GM12878 (cell line): Measurements from ENCODE around the gene DNAH11. TPM values are rescaled to one million over a fixed set of nuclear protein-coding genes. Genes with fewer than 3 reads are reported as not detected.

Experiments
- ATAC-seq: fragments of 200-7000 bp; cut with Tn5 transposase; 3 replicates; pipeline ENCODE4 v1.9.1; 2020; ENCODE audit warnings: mild to moderate bottlenecking, moderate library complexity
- BruUV-seq: library from RNA; stranded (reverse); fragments of 400-500 nt; replicated peaks from 2 replicates; lab custom pipeline; 2021; lab: Mats Ljungman, UMichigan
- CTCF ChIA-PET: fragments of 300-600 bp; sonication (Branson Sonifier 250); formaldehyde crosslinking; extraction: SDS; loops from one replicate; lab custom pipeline; 2021; ENCODE audit warnings: inconsistent platforms; lab: Yijun Ruan, JAX
- POLR2A ChIA-PET: fragments of 350-600 bp; formaldehyde crosslinking; extraction: SDS; loops from one replicate; lab custom pipeline; 2021; ENCODE audit warnings: inconsistent platforms; lab: Charles Lee
- RAD21 ChIA-PET: fragments of 300-600 bp; sonication (Branson Sonifier 250); formaldehyde crosslinking; loops from one replicate; lab custom pipeline; 2023; ENCODE audit warnings: antibody characterized with exemption; ENCODE audit not compliant: unreplicated experiment; lab: Charles Lee
- SMC1A ChIA-PET: fragments of 300-600 bp; sonication (Branson Sonifier 250); formaldehyde crosslinking; loops from one replicate; lab custom pipeline; 2023; ENCODE audit not compliant: unreplicated experiment, uncharacterized antibody; lab: Charles Lee
- DNase-seq: peaks from one replicate; pipeline ENCODE4 v3.0.0-alpha.2; 2011; ENCODE audit warnings: low read depth, low spot score
- FAIRE-seq: peaks from 3 replicates; lab custom pipeline; 2011; peaks lifted over from hg19 to GRCh38; lab: Jason Lieb, UNC
- H2AFZ ChIP-seq: 2 replicates; pipeline ENCODE4 v1.6.0; 2011; ENCODE audit warnings: low read depth, low read length, control low read depth; ENCODE audit not compliant: control insufficient read depth
- H3K27ac ChIP-seq: 2 replicates; pipeline ENCODE4 v1.5.1; 2011; ENCODE audit warnings: control low read depth; ENCODE audit not compliant: control insufficient read depth, insufficient read depth
- H3K27me3 ChIP-seq, 2 experiments: replicated peaks in 1 of 2; 2 replicates each; pipeline versions ENCODE4 v1.6.0 to v1.6.1; 2011; ENCODE audit warnings: low read length in 1 of 2; ENCODE audit not compliant: control insufficient read depth in 2 of 2, insufficient read depth in 2 of 2
- H3K36me3 ChIP-seq, 2 experiments: 2 replicates each; pipeline ENCODE4 v1.5.1; 2011; ENCODE audit warnings: low read length in 1 of 2; ENCODE audit not compliant: control insufficient read depth in 2 of 2, insufficient read depth in 2 of 2
- H3K4me1 ChIP-seq: 2 replicates; pipeline ENCODE4 v1.6.1; 2011; ENCODE audit warnings: mild to moderate bottlenecking, low read length, moderate library complexity, mixed read lengths; ENCODE audit not compliant: control insufficient read depth, insufficient read depth
- H3K4me2 ChIP-seq: 2 replicates; pipeline ENCODE4 v1.6.0; 2011; ENCODE audit warnings: control low read depth; ENCODE audit not compliant: control insufficient read depth, insufficient read depth
- H3K4me3 ChIP-seq: fragments of 200-600 bp; sonication (generic); 2 replicates; pipeline ENCODE4 v1.5.1; 2016
- H3K79me2 ChIP-seq: 2 replicates; pipeline ENCODE4 v1.6.0; 2011; ENCODE audit warnings: low read length; ENCODE audit not compliant: control insufficient read depth, insufficient read depth
- H3K9ac ChIP-seq: 2 replicates; pipeline ENCODE4 v1.8.0; 2011; ENCODE audit warnings: low read length, control low read depth, mixed read lengths; ENCODE audit not compliant: control insufficient read depth, insufficient read depth
- H3K9me3 ChIP-seq: replicated peaks from 3 replicates; pipeline ENCODE4 v1.5.1; 2011; ENCODE audit warnings: mild to moderate bottlenecking, low read length; ENCODE audit not compliant: control insufficient read depth, insufficient read depth
- H4K20me1 ChIP-seq: 2 replicates; pipeline ENCODE4 v1.6.0; 2011; ENCODE audit not compliant: control insufficient read depth, insufficient read depth
- MTA2 ChIP-seq: fragments of 450-650 bp; IDR thresholded peaks from 2 replicates; pipeline ENCODE4 v1.6.1; 2016; ENCODE audit warnings: low read depth, mild to moderate bottlenecking, moderate library complexity
- NFXL1 ChIP-seq: fragments of 450-650 bp; IDR thresholded peaks from 2 replicates; pipeline ENCODE4 v1.6.1; 2017; ENCODE audit warnings: antibody characterized with exemption, mild to moderate bottlenecking, borderline replicate concordance
- NFYA ChIP-seq: IDR thresholded peaks from 2 replicates; pipeline ENCODE4 v1.6.1; 2011; ENCODE audit warnings: low read depth, mild to moderate bottlenecking, low read length, improper control_type of control experiment, borderline replicate concordance
- TAF1 ChIP-seq: IDR thresholded peaks from 2 replicates; pipeline ENCODE4 v1.6.1; 2011; ENCODE audit warnings: mild to moderate bottlenecking, low read depth, low read length, borderline replicate concordance
- TBL1XR1 ChIP-seq: IDR thresholded peaks from 2 replicates; pipeline ENCODE4 v1.6.1; 2012; ENCODE audit warnings: low read depth, low read length, improper control_type of control experiment
- WGBS: methylation state at CpG from one replicate; pipeline ENCODE4 v1.1.6; 2016; ENCODE audit warnings: low lambda C conversion rate; ENCODE audit not compliant: insufficient replicate concordance, insufficient coverage; ENCODE audit errors: missing lambda C conversion rate; 5-methylcytosine and 5-hydroxymethylcytosine counted together
- in situ Hi-C: fragments of 300-500 bp; cut with MboI; formaldehyde crosslinking; loops from 9 replicates; pipeline ENCODE4 v1.14.3; 2018; ENCODE audit warnings: mixed read lengths
- intact Hi-C: fragments of 100-400 bp; cut with micrococcal nuclease; formaldehyde crosslinking; loops from one replicate; pipeline ENCODE4 v1.14.2; 2022; ENCODE audit not compliant: unreplicated experiment
- polyA plus RNA-seq, 11 experiments: library from polyadenylated mRNA; depleted of rRNA in 4 of 11; unstranded in 6 of 11; stranded (reverse) in 5 of 11; fragments of >200 nt; fragmentation: Nextera tagmentation in 4 of 11; fragmentation: Illumina TruSeq in 1 of 11; extraction: Ambion mirVana in 4 of 11; extraction: Trizol in 1 of 11; gene quantifications; 1 replicate in 1 of 11; 2 replicates in 10 of 11; pipeline versions ENCODE4 v1.2.1 to v1.2.3, GENCODE V29; 2011 to 2016; ENCODE audit warnings: inconsistent platforms in 2 of 11, missing spikeins in 2 of 11, low read depth in 1 of 11
- total RNA-seq, 4 experiments: library from RNA; depleted of rRNA in 3 of 4; stranded (reverse); fragments of >200 nt in 3 of 4; fragmentation: Illumina TruSeq in 1 of 4; extraction: Trizol in 1 of 4; gene quantifications; 2 replicates each; pipeline versions ENCODE4 v1.2.1 to v1.2.3, GENCODE V29; 2013 to 2021
- TF ChIP-seq, protein P1 (sequence below): fragments of 150-350 bp; IDR thresholded peaks from 2 replicates; pipeline ENCODE4 v1.6.1; 2016; ENCODE audit warnings: low read depth, low read length
- TF ChIP-seq, protein P2 (sequence below): fragments of 450-650 bp; IDR thresholded peaks from 2 replicates; pipeline ENCODE4 v1.6.1; 2014; ENCODE audit warnings: mild to moderate bottlenecking

The DNAH11 gene
- total and polyA plus RNA-seq, 10 of the 15 experiments (the other 5 are each of a cell fraction or from before 2014, with no cell fraction given) = 0.03 to 0.56 (median 0.10) TPM

- Histone ChIP-seq H3K4me1 (no peaks in the 10 kb centered on the region), H3K36me3 (no peaks in the 10 kb centered on the region), H3K4me3 (no peak overlapping the region), H3K27ac (no peak overlapping the region), H4K20me1 (no peaks in the 10 kb centered on the region), H3K4me2 (no peak overlapping the region), H3K9me3 (no peaks in the 10 kb centered on the region), H3K79me2 (no peaks in the 10 kb centered on the region), H2AFZ (no peak overlapping the region), H3K27me3 (no peaks in the 10 kb centered on the region), H3K9ac (no peak overlapping the region)
- TF ChIP-seq TAF1 = no peak
- no peak for TF ChIP-seq TBL1XR1
- TF ChIP-seq, protein P1, sequence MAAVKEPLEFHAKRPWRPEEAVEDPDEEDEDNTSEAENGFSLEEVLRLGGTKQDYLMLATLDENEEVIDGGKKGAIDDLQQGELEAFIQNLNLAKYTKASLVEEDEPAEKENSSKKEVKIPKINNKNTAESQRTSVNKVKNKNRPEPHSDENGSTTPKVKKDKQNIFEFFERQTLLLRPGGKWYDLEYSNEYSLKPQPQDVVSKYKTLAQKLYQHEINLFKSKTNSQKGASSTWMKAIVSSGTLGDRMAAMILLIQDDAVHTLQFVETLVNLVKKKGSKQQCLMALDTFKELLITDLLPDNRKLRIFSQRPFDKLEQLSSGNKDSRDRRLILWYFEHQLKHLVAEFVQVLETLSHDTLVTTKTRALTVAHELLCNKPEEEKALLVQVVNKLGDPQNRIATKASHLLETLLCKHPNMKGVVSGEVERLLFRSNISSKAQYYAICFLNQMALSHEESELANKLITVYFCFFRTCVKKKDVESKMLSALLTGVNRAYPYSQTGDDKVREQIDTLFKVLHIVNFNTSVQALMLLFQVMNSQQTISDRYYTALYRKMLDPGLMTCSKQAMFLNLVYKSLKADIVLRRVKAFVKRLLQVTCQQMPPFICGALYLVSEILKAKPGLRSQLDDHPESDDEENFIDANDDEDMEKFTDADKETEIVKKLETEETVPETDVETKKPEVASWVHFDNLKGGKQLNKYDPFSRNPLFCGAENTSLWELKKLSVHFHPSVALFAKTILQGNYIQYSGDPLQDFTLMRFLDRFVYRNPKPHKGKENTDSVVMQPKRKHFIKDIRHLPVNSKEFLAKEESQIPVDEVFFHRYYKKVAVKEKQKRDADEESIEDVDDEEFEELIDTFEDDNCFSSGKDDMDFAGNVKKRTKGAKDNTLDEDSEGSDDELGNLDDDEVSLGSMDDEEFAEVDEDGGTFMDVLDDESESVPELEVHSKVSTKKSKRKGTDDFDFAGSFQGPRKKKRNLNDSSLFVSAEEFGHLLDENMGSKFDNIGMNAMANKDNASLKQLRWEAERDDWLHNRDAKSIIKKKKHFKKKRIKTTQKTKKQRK = no peak
- TF ChIP-seq, protein P2, sequence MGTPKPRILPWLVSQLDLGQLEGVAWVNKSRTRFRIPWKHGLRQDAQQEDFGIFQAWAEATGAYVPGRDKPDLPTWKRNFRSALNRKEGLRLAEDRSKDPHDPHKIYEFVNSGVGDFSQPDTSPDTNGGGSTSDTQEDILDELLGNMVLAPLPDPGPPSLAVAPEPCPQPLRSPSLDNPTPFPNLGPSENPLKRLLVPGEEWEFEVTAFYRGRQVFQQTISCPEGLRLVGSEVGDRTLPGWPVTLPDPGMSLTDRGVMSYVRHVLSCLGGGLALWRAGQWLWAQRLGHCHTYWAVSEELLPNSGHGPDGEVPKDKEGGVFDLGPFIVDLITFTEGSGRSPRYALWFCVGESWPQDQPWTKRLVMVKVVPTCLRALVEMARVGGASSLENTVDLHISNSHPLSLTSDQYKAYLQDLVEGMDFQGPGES = no peak
- TF ChIP-seq NFXL1 = no peak
- no peak for TF ChIP-seq MTA2
- TF ChIP-seq NFYA = no peak
- RAD21 ChIA-PET = interaction anchor here (1.4 kb wide), 1 partner anchor 133 kb away, joined by 3 read pairs; no protein-coding TSS in a partner anchor
- BruUV-seq = no TSS peak
- CTCF ChIA-PET = interaction anchor here (0.5 kb wide), 1 partner anchor 36 kb away, joined by 4 read pairs; no protein-coding TSS in a partner anchor
- POLR2A ChIA-PET = no interaction called here
- intact Hi-C loops = no loop called here
- DNase-seq = no peak
- no peak for ATAC-seq
- FAIRE-seq = no peak
- SMC1A ChIA-PET = no interaction called here
- WGBS = 60% methylated on average over 6 of the region's 8 CpGs
- in situ Hi-C loops = no loop called here
Observed at GRCh38 chr7:21867816-21868575, 325.2 kb downstream of the DNAH11 start.
